Ovary (tissue), 9 donors: ENCODE results near the gene RNASET2. TPM values are rescaled to one million over a fixed set of nuclear protein-coding genes. Genes with fewer than 3 reads are reported as not detected.
"Not testable (repeated sequence)": the region's sequence is repeated elsewhere in the genome, so short reads cannot be mapped to it uniquely, and the experiment has no call there.

ENCODE experiments used
- DNase-seq, 5 donors: peaks; one replicate each; pipeline ENCODE4 v3.0.0-alpha.2; 2019 to 2020
- H3K27ac ChIP-seq, 2 donors: fragments of 200-600 bp; one replicate each; pipeline versions ENCODE4 v1.5.1 to v1.8.0; 2019 to 2022
- H3K27me3 ChIP-seq: fragments of 200-600 bp; one replicate; pipeline ENCODE4 v1.8.0; 2022
- H3K36me3 ChIP-seq: fragments of 200-600 bp; sonication (generic); one replicate; pipeline ENCODE4 v1.5.1; 2019
- H3K4me1 ChIP-seq: one replicate; pipeline ENCODE4 v1.8.1; 2013; ENCODE audit warnings: mild to moderate bottlenecking, moderate library complexity; ENCODE audit not compliant: insufficient read depth
- H3K4me3 ChIP-seq: fragments of 200-600 bp; sonication (generic); one replicate; pipeline ENCODE4 v1.5.1; 2017
- H3K9me3 ChIP-seq, 2 donors: fragments of 200-600 bp in 1 of 2; sonication (generic) in 1 of 2; one replicate each; pipeline versions ENCODE4 v1.5.1 to v1.8.1; 2013 to 2019; ENCODE audit warnings: mild to moderate bottlenecking in 1 of 2, moderate library complexity in 1 of 2
- EP300 ChIP-seq: sonication (generic); formaldehyde crosslinking; IDR thresholded peaks from one replicate; pipeline ENCODE4 v1.6.1; 2017; ENCODE audit warnings: antibody characterized with exemption
- POLR2A ChIP-seq: fragments of 450-650 bp; IDR thresholded peaks from one replicate; pipeline ENCODE4 v1.6.1; 2017; ENCODE audit warnings: antibody characterized with exemption, mild to moderate bottlenecking, moderate library complexity
- WGBS, 3 donors: extraction: QIAGEN DNeasy Blood & Tissue Kit in 1 of 3; methylation state at CpG; one replicate each; pipeline versions ENCODE4 v1.1.5 to v1.1.7; 2013 to 2017; 5-methylcytosine and 5-hydroxymethylcytosine counted together
- intact Hi-C, 4 donors: fragments of 100-400 bp; cut with DNase I; formaldehyde crosslinking; loops; one replicate each; pipeline versions ENCODE4 v1.11.0 to v1.15.1; 2022 to 2023
- polyA plus RNA-seq, 2 donors: library from polyadenylated mRNA; stranded (reverse); fragments of 200-250 nt in 1 of 2; fragments of 350-450 nt in 1 of 2; fragmentation: Illumina TruSeq in 1 of 2; extraction: RNeasy Lipid Tissue Mini Kit (QIAGEN cat#74804) in 1 of 2; gene quantifications; one replicate each; pipeline ENCODE4 v1.2.3, GENCODE V29; 2013 to 2014
- total RNA-seq, 7 donors: library from RNA; depleted of rRNA in 2 of 7; stranded (reverse); fragments of >200 nt in 2 of 7; fragmentation: NEBNext Ultra II Directional in 3 of 7; extraction: Animal tissue kit (Norgen Biotek cat#: 25700) in 3 of 7; gene quantifications; one replicate each; pipeline versions ENCODE4 v1.1.0 to v1.2.4, GENCODE V29; 2016 to 2023
- TF ChIP-seq, protein P1 (sequence below), 3 donors: fragments of 450-650 bp in 2 of 3; fragments of 200-600 bp in 1 of 3; IDR thresholded peaks; one replicate each; pipeline versions ENCODE4 v1.5.1 to v1.8.0; 2016 to 2022; ENCODE audit warnings: antibody characterized with exemption in 3 of 3, mild to moderate bottlenecking in 1 of 3
- donor health status: DM: no; HTN: no; CAD: no; lungs with moderate emphysema.
- donor health status: DM: no; HTN: no; CAD: no.
- donor health status: Bipolar disorder and iron deficiency.
- donor health status: DM: yes; HTN: yes; CAD: no.
- donor health status: DM: no; HTN: no; CAD: no.
- donor health status: DM: yes; HTN: yes; CAD: no.

RNASET2 gene
- total and polyA plus RNA-seq, 9 donors, result 34.8 to 211 (median 56.0) TPM

DNA sequence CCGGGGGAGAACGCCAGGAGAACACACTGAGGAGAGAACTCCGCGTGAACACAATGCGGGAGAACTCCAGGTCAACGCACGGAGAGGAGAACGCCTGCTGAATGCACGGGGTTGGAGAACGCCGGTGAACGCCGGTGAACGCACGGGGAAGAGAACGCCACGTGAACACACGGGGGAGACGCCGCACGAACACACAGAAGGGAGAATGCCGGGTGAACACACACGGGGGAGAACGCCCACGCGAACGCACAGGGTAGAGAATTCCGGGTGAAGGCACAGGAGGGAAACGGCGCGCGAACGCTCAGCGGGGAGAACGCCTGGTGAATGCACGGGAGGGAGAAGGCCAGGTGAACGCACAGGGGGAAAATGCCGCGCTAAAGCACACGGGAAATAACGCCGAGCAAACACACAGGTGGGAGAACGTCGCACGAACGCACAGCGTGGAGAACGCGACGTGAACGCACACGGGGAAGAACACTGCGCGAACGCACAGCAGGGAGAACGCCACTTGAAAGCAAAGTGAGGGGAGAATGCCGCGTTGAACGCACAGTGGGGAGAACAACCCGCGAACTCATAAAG, 56.1 kb downstream of the RNASET2 start:
- WGBS, 3 donors, result 92 to 94% (median 93%) methylated on average over 61 of the region's 61 CpGs
- H3K4me3 ChIP-seq, result no peak overlapping the region
- DNase-seq, result no peak
- H3K9me3 ChIP-seq, result no peaks in the 10 kb centered on the region
- H3K27me3 ChIP-seq, result no peaks in the 10 kb centered on the region
- no peaks in the 10 kb centered on the region for H3K4me1 ChIP-seq
- H3K27ac ChIP-seq, result no peak overlapping the region
- TF ChIP-seq, protein P1, sequence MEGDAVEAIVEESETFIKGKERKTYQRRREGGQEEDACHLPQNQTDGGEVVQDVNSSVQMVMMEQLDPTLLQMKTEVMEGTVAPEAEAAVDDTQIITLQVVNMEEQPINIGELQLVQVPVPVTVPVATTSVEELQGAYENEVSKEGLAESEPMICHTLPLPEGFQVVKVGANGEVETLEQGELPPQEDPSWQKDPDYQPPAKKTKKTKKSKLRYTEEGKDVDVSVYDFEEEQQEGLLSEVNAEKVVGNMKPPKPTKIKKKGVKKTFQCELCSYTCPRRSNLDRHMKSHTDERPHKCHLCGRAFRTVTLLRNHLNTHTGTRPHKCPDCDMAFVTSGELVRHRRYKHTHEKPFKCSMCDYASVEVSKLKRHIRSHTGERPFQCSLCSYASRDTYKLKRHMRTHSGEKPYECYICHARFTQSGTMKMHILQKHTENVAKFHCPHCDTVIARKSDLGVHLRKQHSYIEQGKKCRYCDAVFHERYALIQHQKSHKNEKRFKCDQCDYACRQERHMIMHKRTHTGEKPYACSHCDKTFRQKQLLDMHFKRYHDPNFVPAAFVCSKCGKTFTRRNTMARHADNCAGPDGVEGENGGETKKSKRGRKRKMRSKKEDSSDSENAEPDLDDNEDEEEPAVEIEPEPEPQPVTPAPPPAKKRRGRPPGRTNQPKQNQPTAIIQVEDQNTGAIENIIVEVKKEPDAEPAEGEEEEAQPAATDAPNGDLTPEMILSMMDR (IDR thresholded peaks at IDR 0.05), result no peak
- TF ChIP-seq EP300 (no peak), POLR2A (no peak)
- H3K36me3 ChIP-seq, result no peaks in the 10 kb centered on the region
- intact Hi-C loops, result no loop called here

DNA sequence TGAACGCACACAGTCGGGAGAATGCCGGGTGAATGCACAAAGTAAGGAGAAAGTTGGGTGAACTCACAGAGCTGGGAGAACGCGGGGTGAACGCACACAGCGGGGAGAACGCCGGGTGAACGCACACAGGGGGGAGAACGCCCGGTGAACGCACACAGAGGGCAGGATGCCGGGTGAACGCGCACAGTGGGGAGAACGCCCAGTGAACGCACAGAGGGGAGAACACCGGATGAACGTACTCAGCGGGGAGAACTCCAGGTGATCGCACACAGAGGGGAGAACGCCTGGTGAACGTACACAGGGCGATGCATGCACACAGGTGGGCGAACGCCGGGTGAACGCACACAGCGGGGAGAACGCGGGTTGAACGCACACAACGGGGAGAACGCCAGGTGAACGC, 57.4 kb downstream of the RNASET2 start:
- 93 to 95% (median 94%) methylated on average over 36 of the region's 36 CpGs for WGBS, 3 donors
- Histone ChIP-seq H3K4me1 (no peaks in the 10 kb centered on the region), H3K4me3 (no peak overlapping the region), H3K27ac (no peak overlapping the region), H3K36me3 (no peaks in the 10 kb centered on the region), H3K9me3 (no peaks in the 10 kb centered on the region), H3K27me3 (no peaks in the 10 kb centered on the region)
- TF ChIP-seq, protein P1 (IDR thresholded peaks at IDR 0.05), result no peak
- TF ChIP-seq EP300, result no peak
- no peak for TF ChIP-seq POLR2A
- DNase-seq, result no peak
- intact Hi-C loops, result no loop called here

DNA sequence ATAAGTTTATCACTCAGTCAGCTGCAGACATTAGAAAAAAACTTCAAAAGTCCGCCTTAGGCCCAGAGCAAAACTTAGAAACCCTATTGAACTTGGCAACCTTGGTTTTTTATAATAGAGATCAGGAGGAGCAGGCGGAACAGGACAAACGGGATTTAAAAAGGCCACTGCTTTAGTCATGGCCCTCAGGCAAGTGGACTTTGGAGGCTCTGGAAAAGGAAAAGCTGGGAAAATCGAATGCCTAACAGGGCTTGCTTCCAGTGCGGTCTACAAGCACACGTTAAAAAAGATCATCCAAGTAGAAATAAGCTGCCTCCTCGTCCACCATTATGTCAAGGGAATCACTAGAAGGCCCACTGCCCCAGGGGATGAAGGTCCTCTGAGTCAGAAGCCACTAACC, 61.7 kb downstream of the RNASET2 start:
- intact Hi-C loops, H3K27me3 ChIP-seq, DNase-seq, H3K36me3 ChIP-seq, H3K4me1 ChIP-seq, H3K27ac ChIP-seq, H3K4me3 ChIP-seq, H3K9me3 ChIP-seq: not testable (repeated sequence)
- WGBS, 3 donors, result 85 to 90% (median 86%) methylated on average over 7 of the region's 7 CpGs

DNA sequence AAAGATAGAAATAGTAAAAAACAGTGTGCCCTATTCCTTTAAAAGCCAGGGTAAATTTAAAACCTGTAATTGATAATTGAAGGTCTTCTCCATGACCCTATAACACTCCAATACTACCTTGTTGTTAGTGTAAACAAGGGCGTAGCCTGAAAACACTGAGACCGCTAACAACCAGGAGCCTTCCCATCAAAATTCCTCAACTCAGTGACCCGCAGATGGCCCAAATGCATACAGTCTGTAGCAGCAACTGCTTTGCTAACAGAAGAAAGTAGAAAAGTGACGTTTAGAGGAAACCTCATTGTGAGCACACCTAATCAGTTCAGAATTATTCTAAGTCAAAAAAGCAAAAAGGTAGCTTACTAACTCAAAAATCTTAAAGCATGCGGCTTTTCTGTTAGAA, 63.9 kb downstream of the RNASET2 start:
- H3K36me3 ChIP-seq, H3K4me1 ChIP-seq, H3K27me3 ChIP-seq, H3K27ac ChIP-seq, DNase-seq, H3K9me3 ChIP-seq, H3K4me3 ChIP-seq, intact Hi-C loops: not testable (repeated sequence)
- 58 to 65% (median 65%) methylated on average over 5 of the region's 5 CpGs for WGBS, 3 donors

DNA sequence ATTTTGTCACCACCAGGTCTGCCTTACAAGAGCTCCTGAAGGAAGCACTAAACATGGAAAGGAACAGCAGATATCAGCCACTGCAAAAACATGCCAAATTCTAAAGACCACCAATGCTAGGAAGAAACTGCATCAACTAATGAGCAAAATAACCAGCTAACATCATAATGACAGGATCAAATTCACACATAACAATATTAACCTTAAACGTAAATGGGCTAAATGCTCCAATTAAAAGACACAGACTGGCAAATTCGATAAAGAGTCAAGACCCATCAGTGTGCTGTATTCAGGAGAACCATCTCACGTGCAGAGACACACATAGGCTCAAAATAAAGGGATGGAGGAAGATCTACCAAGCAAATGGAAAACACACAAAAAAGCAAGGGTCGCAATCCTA, 69.6 kb downstream of the RNASET2 start:
- H3K9me3 ChIP-seq, H3K27me3 ChIP-seq, H3K4me3 ChIP-seq, H3K36me3 ChIP-seq, intact Hi-C loops, H3K4me1 ChIP-seq, H3K27ac ChIP-seq, DNase-seq: not testable (repeated sequence)
- WGBS, 3 donors, result 72 to 91% (median 85%) methylated on average over 3 to 4 of the region's 4 CpGs

DNA sequence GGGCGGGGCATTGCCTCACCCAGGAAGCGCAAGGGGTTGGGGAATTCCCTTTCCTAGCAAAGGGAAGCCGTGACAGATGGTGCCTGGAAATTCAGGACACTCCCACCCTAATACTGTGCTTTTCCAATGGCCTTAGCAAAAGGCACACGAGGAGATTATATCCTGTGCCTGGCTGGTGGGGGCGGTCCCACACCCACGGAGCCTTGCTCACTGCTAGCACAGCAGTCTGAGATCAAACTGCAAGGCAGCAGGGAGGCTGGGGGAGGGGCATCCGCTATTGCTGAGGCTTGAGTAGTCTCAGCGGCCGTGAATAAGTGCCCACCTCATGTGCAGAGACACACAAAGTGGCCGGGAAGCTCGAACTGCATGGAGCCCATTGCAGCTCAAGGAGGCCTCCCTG, 71.4 kb downstream of the RNASET2 start:
- H3K27ac ChIP-seq, H3K4me3 ChIP-seq, DNase-seq, intact Hi-C loops, H3K36me3 ChIP-seq, H3K9me3 ChIP-seq, H3K27me3 ChIP-seq, H3K4me1 ChIP-seq: not testable (repeated sequence)
- WGBS, 3 donors, result 76 to 92% (median 78%) methylated on average over 11 of the region's 11 CpGs

DNA sequence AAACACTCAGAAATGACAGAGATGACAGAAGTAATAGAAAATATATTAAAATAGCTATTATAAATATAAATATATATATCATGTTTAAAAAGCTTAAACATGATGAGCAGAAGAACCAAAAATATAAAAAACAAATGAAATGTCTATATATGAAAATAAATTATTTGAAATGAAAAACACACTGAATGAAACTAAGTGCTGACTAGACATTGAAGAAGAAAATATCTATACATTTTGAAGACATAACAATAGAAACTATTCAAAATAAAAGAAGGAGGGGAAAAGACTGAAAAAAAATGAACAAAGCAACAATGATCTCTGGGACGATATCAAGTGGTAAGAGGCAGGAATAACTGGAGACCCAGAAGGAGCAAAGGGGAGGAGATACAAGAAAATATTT, 76.8 kb downstream of the RNASET2 start:
- H3K27ac ChIP-seq, result no peak overlapping the region
- H3K36me3 ChIP-seq, result no peaks in the 10 kb centered on the region
- no peaks in the 10 kb centered on the region for H3K27me3 ChIP-seq
- intact Hi-C loops, result no loop called here
- DNase-seq, result no peak
- no peaks in the 10 kb centered on the region for H3K4me1 ChIP-seq
- WGBS, 3 donors, result 83 to 95% (median 84%) methylated on average over 1 of the region's 1 CpG
- H3K4me3 ChIP-seq, result no peak overlapping the region
- TF ChIP-seq, protein P1 (IDR thresholded peaks at IDR 0.05), result no peak
- H3K9me3 ChIP-seq, result no peaks in the 10 kb centered on the region
